ENCODE results near the gene NINJ2. TPM values are rescaled to one million over a fixed set of nuclear protein-coding genes. Genes with fewer than 3 reads are reported as not detected.

The NINJ2 gene
- total RNA-seq, 4 donors from 2014 or later = 2.2 to 14.9 (median 4.5) TPM

DNA sequence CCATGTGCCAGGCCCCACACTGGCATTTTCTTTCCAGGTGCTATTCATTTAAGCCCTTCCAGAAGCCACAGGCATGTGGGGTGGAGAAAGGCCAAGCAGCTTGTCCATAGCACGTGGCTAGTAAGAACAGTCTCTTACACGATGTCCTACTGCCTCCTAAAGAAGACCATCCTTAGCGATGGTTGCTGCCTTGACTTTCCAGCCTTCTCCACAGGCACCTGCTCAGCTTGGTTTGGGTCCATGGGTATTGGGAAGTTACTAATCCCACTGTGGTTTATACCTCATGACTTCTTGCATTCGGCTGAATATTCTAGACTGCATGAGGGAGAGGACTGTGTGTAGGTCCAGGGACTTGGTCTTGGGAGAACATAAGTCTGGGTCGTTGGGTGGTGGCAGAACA, 49.2 kb downstream of the NINJ2 start:
- TF ChIP-seq, protein P1, sequence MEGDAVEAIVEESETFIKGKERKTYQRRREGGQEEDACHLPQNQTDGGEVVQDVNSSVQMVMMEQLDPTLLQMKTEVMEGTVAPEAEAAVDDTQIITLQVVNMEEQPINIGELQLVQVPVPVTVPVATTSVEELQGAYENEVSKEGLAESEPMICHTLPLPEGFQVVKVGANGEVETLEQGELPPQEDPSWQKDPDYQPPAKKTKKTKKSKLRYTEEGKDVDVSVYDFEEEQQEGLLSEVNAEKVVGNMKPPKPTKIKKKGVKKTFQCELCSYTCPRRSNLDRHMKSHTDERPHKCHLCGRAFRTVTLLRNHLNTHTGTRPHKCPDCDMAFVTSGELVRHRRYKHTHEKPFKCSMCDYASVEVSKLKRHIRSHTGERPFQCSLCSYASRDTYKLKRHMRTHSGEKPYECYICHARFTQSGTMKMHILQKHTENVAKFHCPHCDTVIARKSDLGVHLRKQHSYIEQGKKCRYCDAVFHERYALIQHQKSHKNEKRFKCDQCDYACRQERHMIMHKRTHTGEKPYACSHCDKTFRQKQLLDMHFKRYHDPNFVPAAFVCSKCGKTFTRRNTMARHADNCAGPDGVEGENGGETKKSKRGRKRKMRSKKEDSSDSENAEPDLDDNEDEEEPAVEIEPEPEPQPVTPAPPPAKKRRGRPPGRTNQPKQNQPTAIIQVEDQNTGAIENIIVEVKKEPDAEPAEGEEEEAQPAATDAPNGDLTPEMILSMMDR (IDR thresholded peaks at IDR 0.05) = no peak
- no peak for TF ChIP-seq POLR2A (IDR thresholded peaks at IDR 0.05)
- H3K36me3 ChIP-seq = no peaks in the 10 kb centered on the region
- 72 to 74% methylated on average over 4 to 5 of the region's 5 CpGs for WGBS, 2 donors
- no peak overlapping the region for H3K4me3 ChIP-seq
- peak overlapping the region; percentile 68 to 87 (median 80) for H3K27ac ChIP-seq
- intact Hi-C loops (cut with DNase I) = no loop called here
- DNase-seq = no peak
- no peaks in the 10 kb centered on the region for H3K27me3 ChIP-seq
- H3K4me1 ChIP-seq = peaks cover 15 to 79% (median 48%) of the 10 kb centered on the region in 3 donors
- no peaks in the 10 kb centered on the region for H3K9me3 ChIP-seq

DNA sequence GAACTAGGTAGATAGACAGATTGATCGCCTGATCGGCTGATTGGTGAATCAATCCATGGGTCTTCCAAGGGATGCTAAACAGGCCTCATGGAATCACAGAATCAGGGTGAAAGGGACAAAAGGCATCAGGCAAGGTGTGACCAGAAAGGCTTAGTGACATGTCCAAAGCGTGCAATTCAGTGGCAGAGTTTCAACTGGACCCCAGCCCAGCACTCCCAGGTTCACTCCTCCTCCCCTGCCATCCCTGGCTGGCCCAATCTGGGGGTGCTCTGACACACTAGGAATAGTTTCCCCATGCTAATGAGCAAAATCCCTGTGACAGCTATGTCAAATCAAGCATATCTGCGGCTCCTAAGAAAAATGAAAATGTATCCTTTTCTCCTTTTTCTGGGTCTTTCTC, 50.4 kb downstream of the NINJ2 start:
- Histone ChIP-seq H3K27ac (peak overlapping the region in 2 of 4 donors; percentile 13 to 20), H3K4me1 (peaks cover 24 to 90% (median 54%) of the 10 kb centered on the region in 3 donors), H3K36me3 (no peaks in the 10 kb centered on the region), H3K27me3 (no peaks in the 10 kb centered on the region), H3K4me3 (no peak overlapping the region), H3K9me3 (no peaks in the 10 kb centered on the region)
- DNase-seq = no peak
- TF ChIP-seq POLR2A (IDR thresholded peaks at IDR 0.05) = no peak
- TF ChIP-seq, protein P1 (IDR thresholded peaks at IDR 0.05) = no peak
- intact Hi-C loops (cut with DNase I) = no loop called here
- WGBS, 2 donors = 87 to 95% methylated on average over 4 of the region's 4 CpGs

- H3K9me3 ChIP-seq = no peaks in the 10 kb centered on the region
- no peak for TF ChIP-seq POLR2A (IDR thresholded peaks at IDR 0.05)
- TF ChIP-seq, protein P1 (IDR thresholded peaks at IDR 0.05) = no peak
- H3K36me3 ChIP-seq = no peaks in the 10 kb centered on the region
- intact Hi-C loops (cut with DNase I) = no loop called here
- peaks cover 30 to 90% (median 54%) of the 10 kb centered on the region in 3 donors for H3K4me1 ChIP-seq
- 72 to 93% methylated on average over 3 to 5 of the region's 7 CpGs for WGBS, 2 donors
- H3K27ac ChIP-seq = peak overlapping the region in 1 of 4 donors; percentile 13
- no peak for DNase-seq
- no peaks in the 10 kb centered on the region for H3K27me3 ChIP-seq
- no peak overlapping the region for H3K4me3 ChIP-seq
These were observed 51.0 kb downstream of the NINJ2 start for GRCh38 chr12:612293-612692.

GRCh38 chr12:611721-612120, 51.5 kb downstream of the NINJ2 start:
- TF ChIP-seq, protein P1 (IDR thresholded peaks at IDR 0.05) = no peak
- TF ChIP-seq POLR2A (IDR thresholded peaks at IDR 0.05) = no peak
- no peak for DNase-seq
- Histone ChIP-seq H3K4me1 (peaks cover 32 to 90% (median 59%) of the 10 kb centered on the region in 3 donors), H3K27ac (peak overlapping the region in 2 of 4 donors; percentile 12 to 72), H3K9me3 (no peaks in the 10 kb centered on the region), H3K36me3 (no peaks in the 10 kb centered on the region), H3K4me3 (no peak overlapping the region), H3K27me3 (no peaks in the 10 kb centered on the region)
- WGBS, 2 donors = 86 to 91% methylated on average over 3 of the region's 3 CpGs
- intact Hi-C loops (cut with DNase I) = no loop called here

- no peak for TF ChIP-seq POLR2A (IDR thresholded peaks at IDR 0.05)
- TF ChIP-seq, protein P1 (IDR thresholded peaks at IDR 0.05) = no peak
- 95 to 96% methylated on average over 20 to 34 of the region's 58 CpGs for WGBS, 2 donors
- intact Hi-C loops (cut with DNase I) = no loop called here
- H3K36me3 ChIP-seq = no peaks in the 10 kb centered on the region
- H3K27ac ChIP-seq = peak overlapping the region in 2 of 4 donors; percentile 45 to 75
- no peak overlapping the region for H3K4me3 ChIP-seq
- H3K4me1 ChIP-seq = peaks cover 19 to 77% (median 44%) of the 10 kb centered on the region in 3 donors
- no peaks in the 10 kb centered on the region for H3K27me3 ChIP-seq
- no peak for DNase-seq
- H3K9me3 ChIP-seq = no peaks in the 10 kb centered on the region
These were observed 54.3 kb downstream of the NINJ2 start for GRCh38 chr12:608921-609320.

Data from esophagus squamous epithelium (tissue), 5 donors.